ENCODE results near the gene STK33.
"Not testable (repeated sequence)": the region's sequence is repeated elsewhere in the genome, so short reads cannot be mapped to it uniquely, and the experiment has no call there.

Gene STK33

DNA sequence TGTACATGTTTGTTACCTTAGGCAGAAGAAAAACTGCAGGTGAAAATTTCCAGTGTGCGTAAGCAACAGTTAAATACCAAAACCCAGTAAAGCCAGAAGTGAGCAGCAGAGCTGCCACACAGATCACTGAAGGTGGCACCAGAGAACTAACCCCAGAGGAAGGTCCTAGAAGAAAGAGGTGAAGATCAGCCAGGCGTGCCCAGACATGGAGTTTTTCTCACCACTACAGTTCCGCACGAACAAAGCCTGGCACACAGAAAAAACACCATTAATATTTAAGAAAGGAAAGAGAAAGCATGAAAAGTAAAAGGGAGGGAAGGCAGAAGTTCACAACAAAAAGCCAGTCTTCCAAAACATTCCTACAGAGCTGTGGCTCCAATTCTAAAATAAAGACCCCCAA lies 60.7 kb downstream of the STK33 start:
- DNase-seq: no peak

DNA sequence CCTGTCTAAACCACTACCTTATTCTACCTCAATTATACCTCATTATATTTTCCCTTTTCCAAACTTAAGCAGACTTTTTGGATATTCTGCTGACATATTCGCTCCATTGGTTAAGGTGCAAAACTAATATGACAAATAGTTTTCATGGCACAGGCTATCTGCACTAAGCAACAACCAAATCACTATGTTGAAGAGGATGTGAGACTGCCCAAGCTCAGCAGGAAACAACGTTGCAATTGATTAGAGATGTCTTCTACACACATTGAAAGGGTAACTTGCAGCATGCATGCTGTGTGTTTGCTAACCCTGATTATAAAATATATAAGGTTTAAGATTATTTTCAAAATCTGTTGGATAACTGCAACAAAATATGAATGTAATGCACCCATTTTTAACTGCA lies 61.6 kb downstream of the STK33 start:
- no peak for DNase-seq

DNA sequence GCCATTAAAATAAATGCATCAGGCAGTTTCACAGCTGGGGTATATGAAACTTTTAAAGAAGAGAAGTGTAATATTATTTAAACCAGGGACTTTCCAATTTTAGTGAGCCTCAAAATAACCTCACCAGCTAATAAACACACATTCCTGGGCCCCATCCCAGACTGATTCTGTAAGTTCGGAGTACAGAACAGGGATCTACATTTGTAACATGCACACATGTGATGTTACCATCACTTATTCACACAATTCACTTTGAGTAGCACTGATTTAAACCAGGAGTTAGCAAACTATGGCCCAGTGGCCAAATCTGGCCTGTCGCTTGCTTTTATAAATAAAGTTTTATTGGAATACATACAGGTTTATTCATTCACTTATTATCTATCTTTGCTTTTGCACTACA lies 62.0 kb downstream of the STK33 start:
- DNase-seq: no peak

DNA sequence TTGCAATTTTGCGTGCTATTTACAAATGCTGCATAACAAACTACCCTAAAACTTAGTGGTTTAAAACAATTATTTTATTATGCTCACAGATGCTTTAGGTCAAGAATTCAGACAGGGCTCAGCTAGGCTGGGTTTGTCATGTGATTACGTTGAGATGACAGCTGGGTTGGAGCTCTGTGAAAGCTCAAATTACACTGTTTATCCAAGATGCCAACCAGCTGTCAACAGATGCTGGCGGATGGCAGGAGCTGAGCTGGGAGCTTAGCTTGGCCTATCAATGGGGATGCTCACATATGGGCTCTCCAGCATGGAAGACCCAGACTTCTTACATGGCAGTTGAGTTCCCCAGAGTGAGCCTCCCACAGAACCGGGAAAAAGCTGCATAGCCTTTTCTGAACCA lies 62.7 kb downstream of the STK33 start:
- DNase-seq: peak; percentile 50

DNA sequence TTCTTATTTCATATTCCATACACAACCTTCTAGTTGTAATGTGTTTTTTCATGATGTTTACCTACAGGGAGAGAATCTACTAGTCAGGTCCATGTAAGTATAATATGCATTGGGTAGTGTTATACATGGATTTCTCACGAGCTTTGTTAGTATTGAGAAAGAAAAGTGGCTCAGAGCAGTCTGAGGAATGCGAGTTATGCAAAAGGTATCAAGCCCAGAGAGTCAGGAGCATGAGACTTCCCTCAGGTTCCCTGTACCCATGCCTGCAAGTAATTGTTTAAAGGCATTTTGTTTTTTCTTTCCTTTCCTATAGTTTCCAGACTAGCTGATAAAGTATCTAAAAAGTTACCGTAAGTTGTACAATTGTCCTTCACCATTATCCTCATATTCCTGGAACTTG lies 66.1 kb downstream of the STK33 start:
- no peak for DNase-seq

DNA sequence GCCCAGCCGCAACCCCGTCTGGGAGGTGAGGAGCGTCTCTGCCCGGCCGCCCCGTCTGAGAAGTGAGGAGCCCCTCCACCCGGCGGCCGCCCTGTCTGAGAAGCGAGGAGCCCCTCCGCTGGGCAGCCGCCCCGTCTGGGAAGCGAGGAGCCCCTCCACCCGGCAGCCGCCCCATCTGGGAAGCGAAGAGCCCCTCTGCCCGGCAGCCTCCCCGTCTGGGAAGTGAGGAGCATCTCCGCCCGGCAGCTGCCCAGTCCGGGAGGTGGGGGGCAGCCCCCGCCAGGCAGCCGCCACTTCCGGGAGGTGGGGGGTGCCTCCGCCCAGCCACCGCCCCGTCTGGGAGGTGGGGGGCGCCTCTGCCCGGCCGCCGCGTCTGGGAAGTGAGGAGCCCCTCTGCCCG lies 70.6 kb downstream of the STK33 start:
- DNase-seq: no peak

DNA sequence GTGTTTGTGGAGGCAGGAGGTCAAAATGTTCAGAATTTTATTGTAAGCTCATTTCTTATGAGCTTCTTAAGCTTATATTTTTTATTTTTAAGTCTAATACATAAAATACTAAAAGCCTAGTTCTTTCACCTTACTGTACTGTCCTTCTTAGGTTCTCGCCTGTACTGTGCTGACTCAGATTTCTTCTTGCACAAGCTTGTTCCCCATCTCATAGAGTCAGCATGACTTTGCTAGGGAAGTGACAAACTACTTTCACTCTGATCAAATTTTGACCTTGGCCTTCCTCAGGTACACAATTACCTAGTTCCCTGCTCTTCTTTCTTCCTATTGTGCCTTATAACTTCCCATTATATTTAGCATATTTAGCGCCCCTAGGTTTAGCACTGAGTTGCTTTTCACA lies 81.5 kb downstream of the STK33 start:
- no peak for DNase-seq

DNA sequence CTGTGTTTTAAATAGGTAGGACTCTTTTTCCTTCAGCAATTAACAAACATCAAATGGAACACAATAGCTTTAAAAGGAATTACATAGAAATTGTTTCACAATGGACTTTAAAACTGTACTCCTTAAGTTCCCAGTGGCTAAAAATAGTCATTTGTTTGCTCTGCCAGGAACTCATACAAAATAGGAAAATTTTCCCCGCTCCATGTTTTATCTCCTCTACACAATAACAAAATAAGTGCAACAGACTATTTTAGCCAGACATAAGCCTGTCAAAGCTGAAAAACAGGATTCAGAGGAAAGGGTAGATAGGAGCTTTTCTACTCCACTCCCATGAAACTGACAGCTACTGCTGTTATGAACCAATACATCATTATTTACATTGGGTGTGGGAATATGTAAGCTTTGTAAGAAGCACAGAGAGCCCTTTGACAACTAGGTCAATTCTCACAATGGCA lies 90.1 kb downstream of the STK33 start:
- DNase-seq: no peak

DNA sequence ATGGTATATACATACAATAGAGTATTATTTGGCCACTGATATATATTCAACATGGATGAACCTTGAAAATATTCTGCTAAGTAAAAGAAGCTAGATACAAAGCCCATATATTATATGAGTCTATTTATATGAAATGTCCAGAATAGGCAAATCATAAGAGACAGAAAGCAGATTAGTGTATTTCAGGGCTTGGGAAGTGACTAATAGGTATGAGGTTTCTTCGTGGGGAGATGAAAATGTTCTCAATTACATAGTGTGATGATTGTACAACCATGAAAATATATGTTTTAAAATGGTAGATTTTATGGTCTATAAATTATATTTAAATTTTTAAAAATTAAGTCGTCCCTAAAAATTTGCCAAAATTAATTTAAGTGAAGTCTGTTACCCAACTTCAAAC lies 92.2 kb downstream of the STK33 start:
- no peak for DNase-seq

DNA sequence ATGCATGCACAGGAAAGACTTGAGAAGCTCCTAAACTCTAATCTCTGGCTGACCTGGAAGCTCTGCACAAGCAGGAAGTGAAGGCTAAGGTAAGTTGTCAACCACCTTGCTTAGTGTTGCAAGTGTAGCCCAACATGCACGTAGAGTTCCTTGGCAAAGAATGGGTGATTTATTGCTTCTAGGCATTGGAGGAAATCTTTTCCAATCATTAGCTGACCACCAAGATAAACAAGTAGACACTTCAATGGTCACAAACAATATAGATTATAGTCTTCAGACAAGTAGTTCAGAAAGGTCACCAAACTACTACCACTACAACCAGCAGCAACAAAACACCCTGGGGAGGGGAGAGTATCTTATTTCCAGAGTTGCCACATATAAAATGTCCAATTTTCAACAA lies 105.6 kb downstream of the STK33 start:
- DNase-seq: no peak

DNA sequence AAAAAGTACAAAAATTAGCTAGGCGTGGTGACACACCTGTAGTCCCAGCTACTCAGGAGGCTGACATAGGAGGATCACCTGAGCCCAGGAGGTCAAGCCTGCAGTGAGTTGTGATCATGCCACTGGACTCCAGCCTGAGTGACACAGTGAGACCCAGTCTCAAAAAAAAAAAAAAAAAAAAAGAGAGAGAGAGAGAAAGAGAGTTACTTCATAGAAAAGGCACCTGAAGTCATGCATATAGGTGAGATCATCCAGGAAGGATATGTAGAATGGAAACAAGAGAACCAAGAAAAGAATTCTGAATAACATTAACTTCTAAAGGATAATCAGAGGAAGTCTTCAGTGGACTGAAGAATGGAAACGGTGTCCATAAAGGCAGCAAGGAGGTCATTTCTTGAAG lies 106.8 kb downstream of the STK33 start:
- no peak for DNase-seq

DNA sequence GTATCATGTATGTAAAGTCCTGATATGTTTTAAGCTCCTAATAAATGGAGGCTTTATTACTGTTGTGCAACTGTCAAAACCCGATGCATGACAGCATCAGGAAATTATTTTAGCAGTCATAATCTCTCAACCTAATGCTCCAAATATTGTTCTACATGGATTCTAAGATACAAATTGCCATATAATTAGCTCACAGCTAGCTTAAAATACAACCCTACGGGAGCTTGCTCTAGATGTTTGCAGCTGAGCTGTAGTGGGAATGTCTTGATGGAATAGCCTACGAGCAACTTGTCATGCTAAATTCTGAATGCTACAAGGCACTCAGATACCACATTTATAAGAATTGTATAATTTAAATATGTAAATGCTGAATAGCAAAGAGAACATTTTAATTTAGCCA lies 109.8 kb downstream of the STK33 start:
- no peak for DNase-seq

DNA sequence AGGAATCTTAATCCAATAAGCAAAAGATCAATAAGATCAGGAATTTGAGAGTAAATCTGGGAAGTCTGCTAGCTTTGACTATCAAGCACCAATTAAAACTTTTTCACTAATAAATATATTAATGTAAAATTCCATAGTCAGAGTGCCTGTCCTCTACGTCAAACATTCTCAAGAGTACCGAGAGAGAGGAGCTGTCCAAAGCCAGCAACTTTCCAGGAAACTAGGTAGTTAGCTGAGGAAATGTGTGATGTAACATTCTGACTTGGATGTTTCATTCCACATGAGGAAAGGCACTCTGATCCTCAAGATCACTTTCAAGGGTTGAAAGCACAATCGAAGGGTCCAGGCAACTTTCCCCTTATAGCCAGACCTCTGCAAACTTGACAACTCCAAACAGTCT lies 113.2 kb downstream of the STK33 start:
- no peak for DNase-seq

DNA sequence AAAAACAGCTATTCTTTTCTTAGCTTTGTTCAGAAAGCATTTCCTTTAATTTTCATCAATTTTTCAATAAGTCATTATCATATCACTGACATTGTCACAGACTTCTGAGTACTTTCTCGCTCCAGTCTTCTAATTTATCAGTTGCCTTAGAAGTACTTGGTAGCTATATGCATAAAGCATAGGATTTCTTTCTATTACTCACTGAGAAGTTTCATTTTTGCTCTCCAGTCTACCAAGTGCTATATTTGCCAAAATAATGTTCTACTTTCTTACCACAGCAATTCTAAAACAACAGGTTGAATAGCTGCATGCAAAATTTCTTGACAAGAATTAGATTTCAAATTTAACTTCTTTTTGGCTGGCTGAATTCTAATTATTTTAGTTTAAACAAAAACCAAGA lies 116.3 kb downstream of the STK33 start:
- no peak for DNase-seq

DNA sequence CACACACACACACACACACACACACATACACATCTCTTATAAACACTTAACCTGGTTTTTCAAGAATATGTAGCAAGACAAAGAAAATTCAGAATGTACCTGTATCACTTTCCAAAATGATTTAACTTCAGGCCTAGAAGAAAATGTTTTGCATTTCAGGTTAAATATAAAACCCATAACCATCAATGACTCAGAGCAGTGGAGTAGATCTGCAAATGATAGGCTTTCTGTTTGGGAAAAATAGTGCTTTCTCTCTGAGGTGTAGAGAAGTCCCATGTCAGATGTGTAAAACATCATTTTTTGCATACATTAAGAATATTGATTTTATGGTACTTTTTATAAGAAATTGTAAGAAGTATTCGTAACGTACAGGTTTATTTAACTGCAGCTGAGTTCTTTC lies 116.9 kb downstream of the STK33 start:
- DNase-seq: no peak

DNA sequence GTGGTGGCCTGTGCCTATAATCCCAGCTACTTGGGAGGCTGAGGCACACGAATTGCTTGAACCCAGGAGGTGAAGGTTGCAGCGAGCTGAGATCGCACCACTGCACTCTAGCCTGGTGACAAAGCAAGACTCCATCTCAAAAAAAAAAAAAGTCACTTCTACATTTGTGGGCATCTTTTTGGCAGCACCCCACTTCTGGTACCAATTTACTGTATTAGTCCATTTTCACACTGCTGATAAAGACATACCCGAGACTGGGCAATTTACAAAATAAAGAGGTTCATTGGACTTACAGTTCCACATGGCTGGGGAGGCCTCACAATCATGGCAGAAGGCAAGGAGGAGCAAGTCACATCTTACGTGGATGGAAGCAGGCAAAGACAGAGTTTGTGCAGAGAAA lies 126.2 kb downstream of the STK33 start:
- DNase-seq: not testable (repeated sequence)

DNA sequence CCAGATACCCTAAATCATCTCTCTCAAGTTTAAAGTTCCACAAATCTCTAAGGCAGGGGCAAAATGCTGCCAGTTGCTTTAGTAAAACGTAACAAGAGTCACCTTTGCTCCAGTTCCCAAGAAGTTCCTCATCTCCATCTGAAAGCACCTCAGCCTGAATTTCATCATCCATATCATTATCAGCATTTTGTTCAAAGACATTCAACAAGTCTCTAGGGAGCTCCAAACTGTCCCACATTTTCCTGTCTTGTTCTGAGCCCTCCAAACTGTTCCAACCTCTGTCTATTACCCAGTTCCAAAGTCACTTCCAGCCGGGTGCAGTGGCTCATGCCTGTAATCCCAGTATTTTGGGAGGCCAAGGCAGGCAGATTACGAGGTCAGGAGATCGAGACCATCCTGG lies 126.7 kb downstream of the STK33 start:
- DNase-seq: not testable (repeated sequence)

DNA sequence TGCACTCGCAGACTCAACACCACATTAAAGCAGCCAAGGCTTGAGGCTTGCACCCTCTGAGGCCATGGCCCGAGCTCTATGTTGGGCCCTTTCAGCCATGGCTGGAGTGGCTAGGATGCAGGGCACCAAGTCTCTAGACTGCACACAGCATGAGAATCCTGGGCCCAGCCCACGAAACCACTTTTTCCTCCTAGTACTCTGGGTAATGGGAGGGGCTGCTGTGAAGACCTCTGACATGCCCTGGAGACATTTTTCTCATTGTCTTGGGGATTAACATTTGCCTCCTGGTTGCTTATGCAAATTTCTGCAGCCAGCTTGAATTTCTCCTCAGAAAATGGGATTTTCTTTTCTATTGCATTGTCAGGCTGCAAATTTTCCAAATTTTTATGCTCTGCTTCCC lies 127.1 kb downstream of the STK33 start:
- DNase-seq: not testable (repeated sequence)

DNA sequence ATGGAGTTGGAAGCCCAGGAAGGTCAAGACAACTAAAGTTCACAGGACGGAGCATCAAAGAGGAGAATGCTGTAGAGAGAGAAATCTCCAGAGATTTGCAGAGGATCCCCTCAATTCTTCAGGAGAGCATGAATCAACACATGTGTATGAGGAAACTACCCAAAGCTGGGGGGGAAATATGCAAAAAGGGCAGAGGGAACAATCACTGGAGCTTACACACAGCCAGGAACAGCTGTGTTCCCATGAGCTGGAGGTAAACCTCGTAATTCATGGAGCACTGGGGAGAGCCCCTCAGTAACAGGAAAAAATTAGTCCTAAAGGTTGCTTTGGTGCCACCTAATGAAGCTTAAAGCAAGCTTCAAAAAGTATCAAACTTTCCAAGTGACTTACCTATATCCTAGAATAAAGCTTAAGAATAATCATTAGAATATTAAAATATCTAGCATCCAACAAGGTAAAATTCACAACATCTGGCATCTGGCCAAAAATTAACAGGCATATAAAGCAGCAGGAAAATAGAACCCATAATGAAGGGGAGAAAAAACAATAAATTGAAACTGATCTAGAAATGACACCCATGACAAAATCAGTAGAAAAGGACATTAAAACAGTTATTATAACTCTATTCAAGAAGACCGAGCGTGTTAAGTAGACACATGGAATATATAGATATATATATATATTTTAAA lies 134.2 kb downstream of the STK33 start:
- DNase-seq: no peak

DNA sequence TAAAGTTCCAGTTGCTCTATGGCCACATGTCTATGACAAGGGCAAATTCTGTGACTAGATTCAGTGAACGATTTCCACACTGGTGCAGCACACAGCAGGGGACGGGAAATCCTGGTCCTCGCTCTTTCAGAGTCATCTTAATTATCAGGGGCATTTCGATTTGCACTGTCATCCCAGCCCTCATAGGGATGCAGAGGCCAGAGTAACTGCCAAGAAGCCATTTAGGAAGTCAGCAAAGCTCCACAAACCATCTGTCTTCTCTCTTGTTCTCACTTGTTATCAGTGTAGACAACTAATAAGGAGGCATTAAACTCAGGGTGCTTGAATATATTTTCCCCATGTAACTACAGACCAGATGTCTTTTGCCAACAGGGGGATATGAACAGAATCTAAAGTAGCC lies 151.7 kb downstream of the STK33 start:
- no peak for DNase-seq

DNA sequence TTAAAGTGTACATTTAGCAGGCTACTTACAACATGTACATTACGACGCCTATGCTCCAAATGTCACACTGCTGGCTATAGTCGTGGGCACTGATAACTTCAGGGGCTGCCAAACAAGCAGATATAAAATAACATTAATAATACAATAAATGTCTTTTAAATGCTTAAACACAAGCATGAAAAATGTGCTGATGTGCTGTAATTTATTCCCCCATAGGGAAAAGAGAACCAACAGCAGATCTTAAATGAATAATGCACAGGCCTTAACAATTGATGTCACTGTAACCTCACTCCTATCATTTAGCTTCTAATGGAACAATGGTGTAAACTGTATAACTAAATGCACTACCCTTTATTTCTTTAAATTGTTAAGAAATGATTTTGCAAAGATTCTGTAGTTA lies 153.4 kb downstream of the STK33 start:
- no peak for DNase-seq

DNA sequence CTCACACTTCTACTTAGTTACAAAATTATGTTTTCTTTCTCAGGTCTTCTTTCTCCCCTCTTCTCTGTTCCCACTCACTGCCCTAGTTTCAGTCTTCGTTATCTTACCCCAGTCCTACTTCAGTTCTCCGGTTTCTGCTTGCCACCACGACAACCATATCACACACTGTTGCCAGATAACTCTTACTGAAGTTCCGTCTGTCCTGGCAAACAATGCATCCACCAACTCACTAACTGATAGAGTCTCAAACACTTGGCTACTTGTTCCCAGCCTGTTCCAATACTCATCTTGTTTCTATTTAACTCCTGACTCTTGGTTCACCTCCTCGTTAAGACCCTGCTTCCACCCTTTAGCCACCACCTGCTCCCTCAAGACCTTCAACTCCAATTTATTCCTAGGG lies 164.5 kb downstream of the STK33 start:
- DNase-seq: no peak

DNA sequence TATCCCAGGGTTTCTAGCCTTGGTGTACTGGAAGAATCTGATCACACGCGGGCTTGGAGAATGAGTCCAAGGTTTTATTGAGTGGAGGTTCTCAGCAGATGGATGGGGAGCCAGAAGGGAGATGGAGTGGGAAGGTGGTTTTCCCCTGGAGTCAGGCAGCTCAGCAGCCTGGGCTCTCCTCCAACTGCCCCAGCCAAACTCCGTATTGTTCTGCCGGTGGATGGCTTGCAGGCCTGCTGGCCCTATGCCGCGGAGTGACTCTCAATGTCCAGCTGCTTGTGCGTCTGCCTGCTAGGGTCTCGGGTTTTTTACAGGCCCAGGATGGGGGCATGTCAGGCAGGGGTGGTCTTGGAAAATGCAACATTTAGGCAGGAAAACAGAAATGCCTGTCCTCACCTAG lies 168.0 kb downstream of the STK33 start:
- DNase-seq: no peak

DNA sequence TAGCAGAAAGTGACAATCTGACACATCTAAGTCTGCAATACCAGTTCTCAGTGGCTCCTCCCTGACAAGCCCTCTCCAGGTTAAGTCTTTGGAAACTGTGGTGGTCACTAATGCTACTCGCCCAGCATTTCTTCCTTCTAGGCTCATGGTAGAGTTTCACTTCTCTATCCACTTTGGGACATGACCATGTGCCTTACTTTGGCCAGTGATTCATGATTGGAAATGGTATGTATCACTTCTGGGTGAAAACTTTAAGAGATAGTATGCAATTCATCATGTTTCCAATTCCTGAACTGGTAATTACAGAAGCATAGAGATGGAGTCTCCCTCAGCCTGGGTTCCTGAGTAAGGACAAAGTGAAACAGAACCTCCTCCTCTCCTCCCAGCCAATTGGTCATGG lies 178.8 kb downstream of the STK33 start:
- DNase-seq: no peak

DNA sequence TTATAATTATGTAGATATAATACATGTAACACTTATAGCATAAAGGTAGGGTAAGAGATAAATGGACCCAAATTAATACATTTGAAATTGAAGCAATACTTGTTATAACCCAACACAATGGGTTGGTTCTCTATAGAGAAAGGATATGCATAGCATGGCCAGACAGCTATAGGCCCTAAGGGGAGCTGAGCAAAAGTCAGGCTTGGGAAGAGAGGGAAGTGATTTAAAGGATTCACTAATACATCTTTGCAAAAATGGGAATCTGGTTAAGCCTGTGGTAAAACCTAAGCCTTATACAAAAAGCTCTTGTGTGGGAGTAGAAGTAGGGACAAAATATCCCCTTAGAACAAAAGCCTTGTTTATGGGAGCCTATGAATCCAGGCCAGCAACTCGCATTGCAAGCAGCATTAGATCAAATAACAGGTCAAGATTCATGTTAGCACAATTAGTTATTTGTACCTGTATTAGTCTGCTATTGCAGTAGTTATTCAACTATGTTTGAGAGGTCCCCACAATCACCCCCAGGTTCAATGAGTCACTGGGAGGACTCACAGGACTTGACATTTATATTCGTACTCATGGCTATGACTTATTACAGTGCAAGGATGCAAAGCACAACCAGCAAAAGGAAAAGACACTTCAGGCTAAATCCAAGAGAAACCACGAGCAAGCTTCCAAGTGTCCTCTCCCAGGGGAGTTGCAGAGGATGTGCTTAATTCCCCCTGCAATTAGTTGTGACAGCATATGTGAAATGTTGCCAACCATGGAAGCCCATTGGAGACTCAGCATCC lies 185.7 kb downstream of the STK33 start:
- no peak for DNase-seq
